ENCODE results near the gene CEP57.

GRCh38 chr11:95795627-95796295, 5.5 kb downstream of the CEP57 start:
- TF ChIP-seq POLR2A (IDR thresholded peaks at IDR 0.05; ENCODE audit: extremely low read depth, insufficient read length) (no peak), MAX (IDR thresholded peaks at IDR 0.05; ENCODE audit: low read depth, low read length) (no peak), MYC (IDR thresholded peaks at IDR 0.05; ENCODE audit: low read depth, low read length) (no peak)
- TF ChIP-seq, protein P1, sequence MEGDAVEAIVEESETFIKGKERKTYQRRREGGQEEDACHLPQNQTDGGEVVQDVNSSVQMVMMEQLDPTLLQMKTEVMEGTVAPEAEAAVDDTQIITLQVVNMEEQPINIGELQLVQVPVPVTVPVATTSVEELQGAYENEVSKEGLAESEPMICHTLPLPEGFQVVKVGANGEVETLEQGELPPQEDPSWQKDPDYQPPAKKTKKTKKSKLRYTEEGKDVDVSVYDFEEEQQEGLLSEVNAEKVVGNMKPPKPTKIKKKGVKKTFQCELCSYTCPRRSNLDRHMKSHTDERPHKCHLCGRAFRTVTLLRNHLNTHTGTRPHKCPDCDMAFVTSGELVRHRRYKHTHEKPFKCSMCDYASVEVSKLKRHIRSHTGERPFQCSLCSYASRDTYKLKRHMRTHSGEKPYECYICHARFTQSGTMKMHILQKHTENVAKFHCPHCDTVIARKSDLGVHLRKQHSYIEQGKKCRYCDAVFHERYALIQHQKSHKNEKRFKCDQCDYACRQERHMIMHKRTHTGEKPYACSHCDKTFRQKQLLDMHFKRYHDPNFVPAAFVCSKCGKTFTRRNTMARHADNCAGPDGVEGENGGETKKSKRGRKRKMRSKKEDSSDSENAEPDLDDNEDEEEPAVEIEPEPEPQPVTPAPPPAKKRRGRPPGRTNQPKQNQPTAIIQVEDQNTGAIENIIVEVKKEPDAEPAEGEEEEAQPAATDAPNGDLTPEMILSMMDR (IDR thresholded peaks at IDR 0.05; ENCODE audit: low read depth, low read length): no peak

Measured in NB4 (cell line).